ENCODE data around the gene HSPG2. TPM values are rescaled to one million over a fixed set of nuclear protein-coding genes. Genes with fewer than 3 reads are reported as not detected.
"Not testable (repeated sequence)": the region's sequence is repeated elsewhere in the genome, so short reads cannot be mapped to it uniquely, and the experiment has no call there.

Gene HSPG2
- total and polyA plus RNA-seq, 4 experiments from 2014 or later = 1.2 TPM; not detected in 2

DNA sequence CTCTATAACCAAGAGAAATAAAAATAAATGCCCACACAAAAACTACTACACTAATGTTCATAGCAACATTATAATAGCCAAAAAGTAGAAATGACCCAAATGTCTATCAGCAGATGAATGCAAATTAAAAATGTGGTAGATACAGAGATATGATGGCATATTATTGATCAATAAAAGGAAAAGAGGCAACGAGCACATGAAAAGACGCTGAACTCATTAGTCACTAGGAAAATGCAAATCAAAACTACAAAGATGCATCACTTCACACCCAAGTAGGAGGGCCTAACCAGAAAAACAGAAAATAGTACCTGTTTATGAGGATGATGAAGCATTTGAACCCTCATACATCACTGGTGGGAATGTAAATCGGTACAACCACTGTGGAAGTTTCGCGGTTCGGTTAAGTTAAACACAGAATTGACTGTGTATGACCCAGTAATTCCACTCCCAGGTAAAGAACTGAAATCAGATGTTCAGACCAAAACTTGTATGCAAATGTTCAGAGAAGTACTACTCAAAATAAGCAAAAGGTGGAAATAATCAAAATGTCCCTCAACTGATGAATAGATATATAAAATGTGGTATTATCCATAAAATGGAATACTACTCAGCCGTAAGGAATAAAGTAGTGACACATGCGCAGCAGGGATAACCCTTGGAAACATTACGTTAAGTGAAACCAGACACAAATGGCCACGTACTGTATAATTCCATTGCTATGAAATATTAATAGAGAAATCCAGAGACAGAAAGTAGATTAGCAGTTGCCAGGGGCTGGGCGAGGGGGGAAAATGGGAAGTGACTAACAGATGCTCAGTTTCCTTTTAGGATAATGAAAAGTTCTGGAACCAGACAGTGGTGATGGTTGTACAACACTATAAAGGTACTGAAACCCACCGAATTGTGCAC lies 157.2 kb downstream of the HSPG2 start:
- peaks cover 0 to 4% (median 0%) of the 10 kb centered on the region in 8 donors for H3K9me3 Mint-ChIP-seq
- H3K27me3 ChIP-seq (ENCODE audit: insufficient read depth, low read length) = no peaks in the 10 kb centered on the region
- H3K36me3 ChIP-seq (ENCODE audit: insufficient read depth, low read length) = no peaks in the 10 kb centered on the region
- H3K4me3 Mint-ChIP-seq = peak overlapping the region; percentile 56 to 81 (median 76)
- ChIA-PET POLR2A (ENCODE audit: partially characterized antibody) (no interaction called here), CTCF (ENCODE audit: partially characterized antibody) (no interaction called here)
- H3K27ac ChIP-seq (ENCODE audit: low read depth, low read length) = no peak overlapping the region
- peaks cover 62% of the 10 kb centered on the region for H3K4me1 ChIP-seq (ENCODE audit: insufficient read depth, low read length)
- H3K36me3 Mint-ChIP-seq = peaks cover 6 to 28% of the 10 kb centered on the region in 2 donors
- peaks cover 0 to 3% of the 10 kb centered on the region in 2 donors for H3K27me3 Mint-ChIP-seq
- H3K4me1 Mint-ChIP-seq = peaks cover 34 to 71% (median 51%) of the 10 kb centered on the region in 4 donors
- no peaks in the 10 kb centered on the region for H3K9me3 ChIP-seq (ENCODE audit: control insufficient read depth in 1 of 2, low read length in 2 of 2)
- H3K27ac Mint-ChIP-seq = peak overlapping the region; percentile 20 to 90 (median 80)
- H3K4me3 ChIP-seq (ENCODE audit: low read length in 2 of 2) = no peak overlapping the region
- intact Hi-C loops (cut with micrococcal nuclease) = loop anchor here (5.0 kb wide), 1 partner anchor 123 kb away; no protein-coding TSS in a partner anchor
- peak in 3 of 5 donors; percentile 9 to 49 (median 18) for DNase-seq

- Histone ChIP-seq H3K4me1 (ENCODE audit: insufficient read depth, low read length) (peaks cover 70% of the 10 kb centered on the region), H3K36me3 (ENCODE audit: insufficient read depth, low read length) (no peaks in the 10 kb centered on the region), H3K9me3 (ENCODE audit: control insufficient read depth in 1 of 2, low read length in 2 of 2) (no peaks in the 10 kb centered on the region), H3K27ac (ENCODE audit: low read depth, low read length) (no peak overlapping the region), H3K4me3 (ENCODE audit: low read length in 2 of 2) (no peak overlapping the region), H3K27me3 (ENCODE audit: insufficient read depth, low read length) (no peaks in the 10 kb centered on the region)
- intact Hi-C loops (cut with micrococcal nuclease) = no loop called here
- Mint-ChIP-seq H3K4me3 (peak overlapping the region in 4 of 8 donors; percentile 32 to 49 (median 34)), H3K4me1 (peaks cover 37 to 71% (median 53%) of the 10 kb centered on the region in 4 donors), H3K27ac (peak overlapping the region in 4 of 7 donors; percentile 55 to 77 (median 70)), H3K36me3 (peaks cover 6 to 25% of the 10 kb centered on the region in 2 donors), H3K9me3 (peaks cover 0 to 3% (median 0%) of the 10 kb centered on the region in 8 donors), H3K27me3 (peaks cover 0 to 1% of the 10 kb centered on the region in 2 donors)
- CTCF ChIA-PET (ENCODE audit: partially characterized antibody) = interaction anchor here (0.7 kb wide), 1 partner anchor 1320 kb away, joined by 3 read pairs; no protein-coding TSS in a partner anchor
- DNase-seq = no peak
- POLR2A ChIA-PET (ENCODE audit: partially characterized antibody) = no interaction called here
Measured at GRCh38 chr1:21778405-21778727, 158.7 kb downstream of the HSPG2 start.

- H3K27me3 Mint-ChIP-seq; CTCF ChIA-PET (ENCODE audit: partially characterized antibody); H3K9me3 Mint-ChIP-seq; H3K27me3 ChIP-seq (ENCODE audit: insufficient read depth, low read length); H3K4me3 ChIP-seq (ENCODE audit: low read length in 2 of 2); DNase-seq; intact Hi-C loops (cut with micrococcal nuclease); H3K9me3 ChIP-seq (ENCODE audit: control insufficient read depth in 1 of 2, low read length in 2 of 2); H3K36me3 ChIP-seq (ENCODE audit: insufficient read depth, low read length); POLR2A ChIA-PET (ENCODE audit: partially characterized antibody); H3K27ac ChIP-seq (ENCODE audit: low read depth, low read length): not testable (repeated sequence)
- Mint-ChIP-seq H3K36me3 (peaks cover 6 to 15% of the 10 kb centered on the region in 2 donors), H3K4me1 (peaks cover 37 to 73% (median 49%) of the 10 kb centered on the region in 4 donors), H3K27ac (peak overlapping the region in 4 of 7 donors; percentile 24 to 66 (median 32)), H3K4me3 (peak overlapping the region in 1 of 8 donors; percentile 51)
- peaks cover 77% of the 10 kb centered on the region for H3K4me1 ChIP-seq (ENCODE audit: insufficient read depth, low read length)
Measured at GRCh38 chr1:21776925-21777324, 160.2 kb downstream of the HSPG2 start.

GRCh38 chr1:21775985-21776562 lies 161.0 kb downstream of the HSPG2 start:
- Histone ChIP-seq H3K4me3 (ENCODE audit: low read length in 2 of 2) (no peak overlapping the region), H3K9me3 (ENCODE audit: control insufficient read depth in 1 of 2, low read length in 2 of 2) (no peaks in the 10 kb centered on the region), H3K27ac (ENCODE audit: low read depth, low read length) (no peak overlapping the region), H3K27me3 (ENCODE audit: insufficient read depth, low read length) (no peaks in the 10 kb centered on the region), H3K36me3 (ENCODE audit: insufficient read depth, low read length) (no peaks in the 10 kb centered on the region), H3K4me1 (ENCODE audit: insufficient read depth, low read length) (peaks cover 69% of the 10 kb centered on the region)
- ChIA-PET CTCF (ENCODE audit: partially characterized antibody) (no interaction called here), POLR2A (ENCODE audit: partially characterized antibody) (no interaction called here)
- H3K27me3 Mint-ChIP-seq = no peaks in the 10 kb centered on the region
- DNase-seq = no peak
- H3K9me3 Mint-ChIP-seq = no peaks in the 10 kb centered on the region
- H3K4me3 Mint-ChIP-seq = peak overlapping the region in 2 of 8 donors; percentile 3 to 41
- peaks cover 34 to 65% (median 45%) of the 10 kb centered on the region in 4 donors for H3K4me1 Mint-ChIP-seq
- H3K27ac Mint-ChIP-seq = peak overlapping the region; percentile 2 to 82 (median 71)
- intact Hi-C loops (cut with micrococcal nuclease) = no loop called here
- H3K36me3 Mint-ChIP-seq = peaks cover 6 to 13% of the 10 kb centered on the region in 2 donors

DNA sequence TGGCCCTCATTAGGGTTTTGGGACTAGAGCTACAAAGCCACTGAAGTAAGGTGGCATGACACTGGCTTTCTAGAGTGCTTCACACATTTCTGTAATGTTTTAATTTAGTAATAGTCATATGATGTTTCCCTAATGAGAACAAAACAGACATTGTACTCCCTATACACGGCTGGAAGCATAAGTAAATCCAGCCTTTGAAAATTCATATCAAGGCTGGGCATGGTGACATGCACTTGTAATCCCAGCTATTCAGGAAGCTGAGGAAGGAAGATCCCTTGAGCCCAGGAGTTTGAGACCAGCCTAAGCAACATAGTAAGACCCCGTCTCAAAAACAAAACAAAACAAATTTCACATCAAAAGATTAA lies 161.6 kb downstream of the HSPG2 start:
- POLR2A ChIA-PET (ENCODE audit: partially characterized antibody) = no interaction called here
- H3K9me3 ChIP-seq (ENCODE audit: control insufficient read depth in 1 of 2, low read length in 2 of 2) = no peaks in the 10 kb centered on the region
- Mint-ChIP-seq H3K36me3 (peaks cover 6 to 13% of the 10 kb centered on the region in 2 donors), H3K27me3 (no peaks in the 10 kb centered on the region), H3K9me3 (no peaks in the 10 kb centered on the region), H3K27ac (peak overlapping the region; percentile 24 to 82 (median 71)), H3K4me1 (peaks cover 34 to 64% (median 45%) of the 10 kb centered on the region in 4 donors), H3K4me3 (peak overlapping the region in 1 of 8 donors; percentile 9)
- CTCF ChIA-PET (ENCODE audit: partially characterized antibody) = no interaction called here
- no peak for DNase-seq
- no peak overlapping the region for H3K4me3 ChIP-seq (ENCODE audit: low read length in 2 of 2)
- H3K27me3 ChIP-seq (ENCODE audit: insufficient read depth, low read length) = no peaks in the 10 kb centered on the region
- H3K36me3 ChIP-seq (ENCODE audit: insufficient read depth, low read length) = no peaks in the 10 kb centered on the region
- H3K4me1 ChIP-seq (ENCODE audit: insufficient read depth, low read length) = peaks cover 72% of the 10 kb centered on the region
- intact Hi-C loops (cut with micrococcal nuclease) = no loop called here
- H3K27ac ChIP-seq (ENCODE audit: low read depth, low read length) = no peak overlapping the region

- no peaks in the 10 kb centered on the region for H3K27me3 Mint-ChIP-seq
- H3K9me3 Mint-ChIP-seq = no peaks in the 10 kb centered on the region
- H3K4me1 Mint-ChIP-seq = peaks cover 32 to 63% (median 43%) of the 10 kb centered on the region in 4 donors
- no peak overlapping the region for H3K4me3 Mint-ChIP-seq
- peak overlapping the region in 2 of 7 donors; percentile 24 to 71 for H3K27ac Mint-ChIP-seq
- no peaks in the 10 kb centered on the region for H3K36me3 ChIP-seq (ENCODE audit: insufficient read depth, low read length)
- no peaks in the 10 kb centered on the region for H3K9me3 ChIP-seq (ENCODE audit: control insufficient read depth in 1 of 2, low read length in 2 of 2)
- H3K4me3 ChIP-seq (ENCODE audit: low read length in 2 of 2) = no peak overlapping the region
- H3K4me1 ChIP-seq (ENCODE audit: insufficient read depth, low read length) = peaks cover 72% of the 10 kb centered on the region
- no peak for DNase-seq
- CTCF ChIA-PET (ENCODE audit: partially characterized antibody) = no interaction called here
- H3K27ac ChIP-seq (ENCODE audit: low read depth, low read length) = no peak overlapping the region
- no peaks in the 10 kb centered on the region for H3K27me3 ChIP-seq (ENCODE audit: insufficient read depth, low read length)
- POLR2A ChIA-PET (ENCODE audit: partially characterized antibody) = no interaction called here
- peaks cover 9 to 15% of the 10 kb centered on the region in 2 donors for H3K36me3 Mint-ChIP-seq
- intact Hi-C loops (cut with micrococcal nuclease) = no loop called here
Measured at GRCh38 chr1:21774835-21775549, 162.1 kb downstream of the HSPG2 start.

Measured in CD4-positive, alpha-beta memory T cell (primary cell).